ENCODE measurements around the gene GPR101. TPM values are rescaled to one million over a fixed set of nuclear protein-coding genes. Genes with fewer than 3 reads are reported as not detected.

Gene GPR101
- total and polyA plus RNA-seq, 2 donors (not counting 1 experiment from before 2014, with no cell fraction given), result 0.07 TPM; not detected in 1

- no peak overlapping the region for H3K27ac Mint-ChIP-seq
- ATAC-seq (ENCODE audit: low read depth), result no peak
- Histone ChIP-seq H3K27me3 (replicated peaks in 1 of 4; ENCODE audit: control extremely low read depth in 1 of 4, control insufficient read depth in 3 of 4, insufficient read depth in 4 of 4, low read length in 3 of 4) (no peaks in the 10 kb centered on the region), H2AFZ (ENCODE audit: insufficient read depth, low read depth, low read length, poor library complexity, severe bottlenecking) (no peak overlapping the region), H3K4me3 (ENCODE audit: control extremely low read depth in 1 of 5, extremely low read depth in 1 of 5, insufficient read depth in 1 of 5, low read depth in 2 of 5, low read length in 4 of 5) (no peak overlapping the region), H3K9ac (ENCODE audit: low read length) (no peak overlapping the region), H3K79me2 (ENCODE audit: control insufficient read depth, insufficient read depth, low read length) (no peaks in the 10 kb centered on the region), H3K9me3 (ENCODE audit: control extremely low read depth in 1 of 3, control insufficient read depth in 2 of 3, insufficient read depth in 1 of 3, low read length in 2 of 3) (no peaks in the 10 kb centered on the region), H4K20me1 (ENCODE audit: control insufficient read depth, insufficient read depth, low read length, poor library complexity, severe bottlenecking) (no peaks in the 10 kb centered on the region), H3K36me3 (replicated peaks in 1 of 2; ENCODE audit: control extremely low read depth in 1 of 2, control insufficient read depth in 1 of 2, extremely low read depth in 1 of 2, insufficient read depth in 2 of 2, low read length in 1 of 2) (no peaks in the 10 kb centered on the region), H3K27ac (ENCODE audit: low read length in 2 of 2) (no peak overlapping the region), H3K4me1 (ENCODE audit: control insufficient read depth in 2 of 2, insufficient read depth in 2 of 2, low read length in 2 of 2) (no peaks in the 10 kb centered on the region), H3K4me2 (replicated peaks; ENCODE audit: low read depth, low read length, poor library complexity, severe bottlenecking) (no peak overlapping the region)
- H3K4me3 Mint-ChIP-seq, result no peak overlapping the region
- CTCF ChIA-PET, result no interaction called here
- no peaks in the 10 kb centered on the region for H3K9me3 Mint-ChIP-seq (ENCODE audit: insufficient read depth)
- no peaks in the 10 kb centered on the region for H3K27me3 Mint-ChIP-seq
- intact Hi-C loops (cut with micrococcal nuclease), result no loop called here
- no peaks in the 10 kb centered on the region for H3K4me1 Mint-ChIP-seq
- no peak for TF ChIP-seq EZH2 (IDR thresholded peaks at IDR 0.05; ENCODE audit: borderline replicate concordance, insufficient read depth, low read depth, low read length, poor library complexity, severe bottlenecking)
- TF ChIP-seq CTCF (IDR thresholded peaks at IDR 0.05), result no peak
- POLR2A ChIA-PET, result no interaction called here
- no peak for DNase-seq
- WGBS (ENCODE audit: insufficient coverage), result no CpG with 5 or more reads among the region's 1 CpG
These were observed 38.6 kb upstream of the GPR101 start for GRCh38 chrX:137072396-137072795.

- Histone ChIP-seq H3K4me2 (replicated peaks; ENCODE audit: low read depth, low read length, poor library complexity, severe bottlenecking) (no peak overlapping the region), H3K36me3 (replicated peaks in 1 of 2; ENCODE audit: control extremely low read depth in 1 of 2, control insufficient read depth in 1 of 2, extremely low read depth in 1 of 2, insufficient read depth in 2 of 2, low read length in 1 of 2) (no peaks in the 10 kb centered on the region), H3K4me3 (ENCODE audit: control extremely low read depth in 1 of 5, extremely low read depth in 1 of 5, insufficient read depth in 1 of 5, low read depth in 2 of 5, low read length in 4 of 5) (no peak overlapping the region), H2AFZ (ENCODE audit: insufficient read depth, low read depth, low read length, poor library complexity, severe bottlenecking) (no peak overlapping the region), H4K20me1 (ENCODE audit: control insufficient read depth, insufficient read depth, low read length, poor library complexity, severe bottlenecking) (no peaks in the 10 kb centered on the region), H3K27me3 (replicated peaks in 1 of 4; ENCODE audit: control extremely low read depth in 1 of 4, control insufficient read depth in 3 of 4, insufficient read depth in 4 of 4, low read length in 3 of 4) (no peaks in the 10 kb centered on the region), H3K9ac (ENCODE audit: low read length) (no peak overlapping the region), H3K27ac (ENCODE audit: low read length in 2 of 2) (no peak overlapping the region), H3K9me3 (ENCODE audit: control extremely low read depth in 1 of 3, control insufficient read depth in 2 of 3, insufficient read depth in 1 of 3, low read length in 2 of 3) (no peaks in the 10 kb centered on the region), H3K4me1 (ENCODE audit: control insufficient read depth in 2 of 2, insufficient read depth in 2 of 2, low read length in 2 of 2) (no peaks in the 10 kb centered on the region), H3K79me2 (ENCODE audit: control insufficient read depth, insufficient read depth, low read length) (no peaks in the 10 kb centered on the region)
- WGBS (ENCODE audit: insufficient coverage), result no CpG with 5 or more reads among the region's 2 CpGs
- TF ChIP-seq EZH2 (IDR thresholded peaks at IDR 0.05; ENCODE audit: borderline replicate concordance, insufficient read depth, low read depth, low read length, poor library complexity, severe bottlenecking) (no peak), CTCF (IDR thresholded peaks at IDR 0.05) (no peak)
- POLR2A ChIA-PET, result no interaction called here
- H3K4me3 Mint-ChIP-seq, result no peak overlapping the region
- intact Hi-C loops (cut with micrococcal nuclease), result no loop called here
- H3K27me3 Mint-ChIP-seq, result no peaks in the 10 kb centered on the region
- H3K4me1 Mint-ChIP-seq, result no peaks in the 10 kb centered on the region
- no peaks in the 10 kb centered on the region for H3K9me3 Mint-ChIP-seq (ENCODE audit: insufficient read depth)
- no peak for ATAC-seq (ENCODE audit: low read depth)
- DNase-seq, result no peak
- H3K27ac Mint-ChIP-seq, result no peak overlapping the region
- CTCF ChIA-PET, result no interaction called here
These were observed 37.8 kb upstream of the GPR101 start for GRCh38 chrX:137071596-137071995.
